GM12872 (cell line): ENCODE measurements around the gene B9D1.

Experiments
- CTCF ChIP-seq: IDR thresholded peaks from 3 replicates; pipeline ENCODE4 v1.5.1; 2011; ENCODE audit warnings: low read depth, mild to moderate bottlenecking, low read length, moderate library complexity; ENCODE audit not compliant: insufficient read depth

B9D1 gene

DNA sequence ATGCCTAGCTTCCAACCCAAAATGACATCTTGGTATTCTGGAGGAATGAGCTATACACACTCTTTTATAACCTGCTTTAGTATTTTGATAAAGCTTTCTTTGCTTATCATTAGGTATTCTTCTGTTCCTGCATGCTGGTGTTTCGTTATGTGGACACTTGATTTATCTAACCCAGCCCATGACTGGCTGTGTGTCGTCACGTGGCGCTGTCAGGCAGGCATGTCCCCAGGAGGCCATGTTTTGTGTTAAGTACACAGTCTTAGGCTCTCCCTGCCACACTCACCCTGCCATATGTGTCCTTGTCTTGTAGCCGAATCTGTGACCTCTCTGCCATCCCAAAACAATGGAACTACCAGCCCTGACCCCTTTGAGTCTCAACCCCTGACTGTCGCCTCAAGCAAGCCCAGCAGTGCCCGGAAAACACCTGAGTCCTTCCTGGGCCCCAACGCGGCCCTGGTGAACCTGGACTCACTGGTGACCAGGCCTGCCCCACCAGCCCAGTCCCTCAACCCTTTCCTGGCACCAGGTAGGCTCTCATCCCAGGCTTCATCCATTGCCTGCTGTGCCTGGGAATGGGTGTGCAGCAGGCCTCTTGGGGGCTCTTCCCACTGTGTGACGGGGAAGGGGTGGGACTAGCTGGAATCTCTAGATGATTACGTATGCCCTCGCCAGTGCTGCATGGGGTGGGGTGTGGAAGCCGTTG lies 30.8 kb downstream of the B9D1 start:
- no peak for TF ChIP-seq CTCF

- TF ChIP-seq CTCF, result no peak
Measured at GRCh38 chr17:19331134-19331533, 31.4 kb downstream of the B9D1 start.

GRCh38 chr17:19330271-19330670 lies 32.3 kb downstream of the B9D1 start:
- no peak for TF ChIP-seq CTCF

GRCh38 chr17:19329839-19330238 lies 32.7 kb downstream of the B9D1 start:
- TF ChIP-seq CTCF, result no peak

GRCh38 chr17:19329136-19329535 lies 33.4 kb downstream of the B9D1 start:
- TF ChIP-seq CTCF, result no peak

- TF ChIP-seq CTCF, result no peak
Measured at GRCh38 chr17:19328441-19329061, 34.0 kb downstream of the B9D1 start.

DNA sequence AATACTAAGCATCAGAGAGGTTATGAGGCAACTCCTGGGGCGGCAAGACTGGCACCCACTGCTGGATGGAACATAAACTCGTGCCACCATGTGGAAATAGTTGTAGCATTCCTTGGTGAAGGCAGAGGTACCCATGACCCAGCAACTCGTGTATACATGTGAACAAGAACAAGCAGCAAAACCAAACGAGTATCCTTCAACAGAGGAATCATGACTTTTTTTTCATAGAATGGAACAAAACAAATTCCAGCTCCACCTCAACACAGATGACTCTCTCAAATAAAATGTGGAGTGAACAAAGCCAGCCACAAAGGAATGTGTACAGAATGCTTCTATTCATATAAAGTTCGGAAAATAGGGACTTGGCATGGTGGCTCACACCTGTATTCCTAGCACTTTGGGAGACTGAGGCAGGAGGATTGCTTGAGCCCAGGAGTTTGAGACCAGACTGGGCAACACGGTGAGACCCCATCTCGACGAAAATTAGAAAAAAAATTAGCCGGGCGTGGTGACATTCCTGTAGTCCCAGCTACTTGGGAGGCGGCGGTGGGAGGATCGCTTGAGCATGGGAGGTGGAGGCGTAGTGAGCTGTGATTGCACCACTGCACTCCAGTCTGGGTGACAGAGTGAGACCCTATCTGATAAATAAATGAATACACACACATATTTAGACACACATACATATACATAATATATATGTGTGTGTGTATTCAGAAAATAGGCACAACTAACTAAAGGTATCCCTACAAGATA lies 35.3 kb downstream of the B9D1 start:
- TF ChIP-seq CTCF, result no peak
